Neural cell (in vitro differentiated cells): ENCODE measurements around the gene ARL6IP4. TPM values are rescaled to one million over a fixed set of nuclear protein-coding genes. Genes with fewer than 3 reads are reported as not detected.

Source experiments
- H2AFZ ChIP-seq: fragments of 200-600, 300-800 bp; sonication (generic), shearing (Covaris generic); 2 replicates; pipeline ENCODE4 v1.6.0; 2014; ENCODE audit warnings: low read depth, mild to moderate bottlenecking, antibody characterized with exemption, low read length, moderate library complexity
- H3F3A ChIP-seq: fragments of 200-600 bp; shearing (Covaris generic); 2 replicates; pipeline ENCODE4 v1.6.1; 2016; ENCODE audit warnings: mild to moderate bottlenecking, moderate library complexity, mixed read lengths, antibody characterized with exemption, low read length; ENCODE audit not compliant: insufficient read depth, poor library complexity, severe bottlenecking
- H3K27ac ChIP-seq: fragments of 200-600, 300-800 bp; sonication (generic), shearing (Covaris generic); 2 replicates; pipeline ENCODE4 v1.5.1; 2014; ENCODE audit warnings: mild to moderate bottlenecking, low read length, moderate library complexity
- H3K27me3 ChIP-seq: fragments of 300-800, 200-600 bp; sonication (generic), shearing (Covaris generic); 2 replicates; pipeline ENCODE4 v1.6.0; 2014; ENCODE audit warnings: mild to moderate bottlenecking, low read depth, low read length, moderate library complexity; ENCODE audit not compliant: insufficient read depth
- H3K36me3 ChIP-seq: fragments of 300-800, 200-600 bp; sonication (generic), shearing (Covaris generic); 2 replicates; pipeline ENCODE4 v1.5.1; 2014; ENCODE audit warnings: mild to moderate bottlenecking, antibody characterized with exemption, low read length, moderate library complexity; ENCODE audit not compliant: insufficient read depth
- H3K4me2 ChIP-seq: fragments of 300-800, 200-600 bp; sonication (generic), shearing (Covaris generic); 2 replicates; pipeline ENCODE4 v1.6.0; 2014; ENCODE audit warnings: mild to moderate bottlenecking, low read length
- H3K4me3 ChIP-seq: fragments of 300-800, 200-600 bp; sonication (generic), shearing (Covaris generic); 2 replicates; pipeline ENCODE4 v1.5.1; 2014; ENCODE audit warnings: mild to moderate bottlenecking, low read length, moderate library complexity
- H3K79me2 ChIP-seq: fragments of 200-600 bp; shearing (Covaris generic); replicated peaks from 2 replicates; pipeline ENCODE4 v1.6.0; 2014; ENCODE audit warnings: mild to moderate bottlenecking, low read length, moderate library complexity; ENCODE audit not compliant: insufficient read depth
- H3K9ac ChIP-seq: fragments of 300-800, 200-600 bp; sonication (generic), shearing (Covaris generic); 2 replicates; pipeline ENCODE4 v1.6.1; 2016; ENCODE audit warnings: mild to moderate bottlenecking, low read length, mixed read lengths
- H3K9me2 ChIP-seq: fragments of 200-600 bp; shearing (Covaris generic); 2 replicates; pipeline ENCODE4 v1.6.1; 2016; ENCODE audit warnings: mild to moderate bottlenecking, low read length, mixed read lengths; ENCODE audit not compliant: insufficient read depth
- H3K9me3 ChIP-seq: fragments of 200-600, 300-800 bp; sonication (generic), shearing (Covaris generic); 2 replicates; pipeline ENCODE4 v1.6.1; 2016; ENCODE audit warnings: mild to moderate bottlenecking, mixed run types, low read length, moderate library complexity, mixed read lengths
- H4K20me1 ChIP-seq: fragments of 200-600 bp; shearing (Covaris generic); 2 replicates; pipeline ENCODE4 v1.6.1; 2016; ENCODE audit warnings: mild to moderate bottlenecking, mixed run types; ENCODE audit not compliant: insufficient read depth
- CTCF ChIP-seq: fragments of 450-650 bp; IDR thresholded peaks from 2 replicates; pipeline ENCODE4 v1.5.1; 2014; ENCODE audit warnings: antibody characterized with exemption, mild to moderate bottlenecking, moderate library complexity; ENCODE audit not compliant: poor library complexity, severe bottlenecking
- EP300 ChIP-seq: fragments of 450-650 bp; conservative IDR thresholded peaks from 2 replicates; pipeline ENCODE4 v1.6.1; 2014; ENCODE audit warnings: antibody characterized with exemption, mild to moderate bottlenecking, moderate library complexity; ENCODE audit not compliant: poor library complexity, severe bottlenecking
- EZH2 ChIP-seq: fragments of 200-600, 300-800 bp; shearing (Covaris generic), sonication (generic); IDR thresholded peaks from 2 replicates; pipeline ENCODE4 v1.6.1; 2014; ENCODE audit warnings: antibody characterized with exemption, low read length, borderline replicate concordance, mild to moderate bottlenecking; ENCODE audit not compliant: insufficient read depth, poor library complexity, severe bottlenecking
- MXI1 ChIP-seq: fragments of 450-650 bp; conservative IDR thresholded peaks from 2 replicates; pipeline ENCODE4 v1.6.1; 2014; ENCODE audit warnings: antibody characterized with exemption, mild to moderate bottlenecking; ENCODE audit not compliant: poor library complexity, severe bottlenecking
- POLR2AphosphoS5 ChIP-seq: IDR thresholded peaks from 2 replicates; pipeline ENCODE4 v1.6.1; 2012
- RAD21 ChIP-seq: fragments of 450-650 bp; conservative IDR thresholded peaks from 2 replicates; pipeline ENCODE4 v1.6.1; 2014; ENCODE audit warnings: antibody characterized with exemption, mild to moderate bottlenecking, moderate library complexity
- REST ChIP-seq: IDR thresholded peaks from 2 replicates; pipeline ENCODE4 v1.6.1; 2012; ENCODE audit warnings: borderline replicate concordance
- SMC3 ChIP-seq: fragments of 450-650 bp; conservative IDR thresholded peaks from 2 replicates; pipeline ENCODE4 v1.6.1; 2014; ENCODE audit warnings: antibody characterized with exemption, mild to moderate bottlenecking, moderate library complexity; ENCODE audit not compliant: poor library complexity
- TAF1 ChIP-seq: IDR thresholded peaks from 2 replicates; pipeline ENCODE4 v1.6.1; 2012; ENCODE audit warnings: low read depth
- polyA plus RNA-seq: library from polyadenylated mRNA; depleted of rRNA; stranded (reverse); fragments of >200 nt; gene quantifications from 2 replicates; pipeline ENCODE4 v1.2.3, GENCODE V29; 2014

ARL6IP4 gene
- polyA plus RNA-seq, 1 donor from 2014 or later: 190 TPM

GRCh38 chr12:122966743-122967550, 13.5 kb upstream of the ARL6IP4 start:
- Histone ChIP-seq H3K4me3 (peak overlapping the region; percentile 98), H3K9me2 (no peaks in the 10 kb centered on the region), H2AFZ (no peak overlapping the region), H3K4me2 (peak overlapping the region; percentile 25), H3K27me3 (no peaks in the 10 kb centered on the region), H3K9ac (peak overlapping the region; percentile 91), H3F3A (no peaks in the 10 kb centered on the region), H3K79me2 (no peaks in the 10 kb centered on the region), H3K27ac (peak overlapping the region; percentile 44), H3K9me3 (no peaks in the 10 kb centered on the region), H4K20me1 (no peaks in the 10 kb centered on the region), H3K36me3 (no peaks in the 10 kb centered on the region)
- no peak for TF ChIP-seq RAD21
- TF ChIP-seq REST: no peak
- no peak for TF ChIP-seq EP300
- no peak for TF ChIP-seq CTCF
- no peak for TF ChIP-seq EZH2
- TF ChIP-seq POLR2AphosphoS5: no peak
- TF ChIP-seq MXI1: no peak
- TF ChIP-seq SMC3: no peak
- no peak for TF ChIP-seq TAF1

GRCh38 chr12:122968104-122968503, 12.4 kb upstream of the ARL6IP4 start:
- H2AFZ ChIP-seq: no peak overlapping the region
- H3K9ac ChIP-seq: no peak overlapping the region
- H3K27ac ChIP-seq: no peak overlapping the region
- no peaks in the 10 kb centered on the region for H3K79me2 ChIP-seq
- no peaks in the 10 kb centered on the region for H3F3A ChIP-seq
- no peak overlapping the region for H3K4me3 ChIP-seq
- H3K9me2 ChIP-seq: no peaks in the 10 kb centered on the region
- no peaks in the 10 kb centered on the region for H4K20me1 ChIP-seq
- no peak overlapping the region for H3K4me2 ChIP-seq
- no peaks in the 10 kb centered on the region for H3K27me3 ChIP-seq
- H3K9me3 ChIP-seq: no peaks in the 10 kb centered on the region
- no peak for TF ChIP-seq REST
- no peak for TF ChIP-seq EZH2
- TF ChIP-seq CTCF: no peak
- TF ChIP-seq POLR2AphosphoS5: no peak
- no peak for TF ChIP-seq RAD21
- TF ChIP-seq TAF1: no peak
- no peak for TF ChIP-seq MXI1
- TF ChIP-seq EP300: no peak
- TF ChIP-seq SMC3: no peak
- no peaks in the 10 kb centered on the region for H3K36me3 ChIP-seq
